Measurements from ENCODE around the gene CERKL.
"Not testable (repeated sequence)": the region's sequence is repeated elsewhere in the genome, so short reads cannot be mapped to it uniquely, and the experiment has no call there.

The CERKL gene, protein sequence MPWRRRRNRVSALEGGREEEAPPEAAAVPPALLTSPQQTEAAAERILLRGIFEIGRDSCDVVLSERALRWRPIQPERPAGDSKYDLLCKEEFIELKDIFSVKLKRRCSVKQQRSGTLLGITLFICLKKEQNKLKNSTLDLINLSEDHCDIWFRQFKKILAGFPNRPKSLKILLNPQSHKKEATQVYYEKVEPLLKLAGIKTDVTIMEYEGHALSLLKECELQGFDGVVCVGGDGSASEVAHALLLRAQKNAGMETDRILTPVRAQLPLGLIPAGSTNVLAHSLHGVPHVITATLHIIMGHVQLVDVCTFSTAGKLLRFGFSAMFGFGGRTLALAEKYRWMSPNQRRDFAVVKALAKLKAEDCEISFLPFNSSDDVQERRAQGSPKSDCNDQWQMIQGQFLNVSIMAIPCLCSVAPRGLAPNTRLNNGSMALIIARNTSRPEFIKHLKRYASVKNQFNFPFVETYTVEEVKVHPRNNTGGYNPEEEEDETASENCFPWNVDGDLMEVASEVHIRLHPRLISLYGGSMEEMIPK

GRCh38 chr2:181656450-181657291, at the start of gene CERKL:
Gene CERKL (minus strand): TSS chr2:181657105. CDS start chr2:181657006, 99 bp downstream.
- DNase-seq (ENCODE audit: low read depth): no peak
- in situ Hi-C loops (cut with HindIII; ENCODE audit: low sequenced_read_pairs): no loop called here
- H3K4me3 ChIP-seq (ENCODE audit: low read depth, low read length): peak within 1 kb of the TSS; percentile 55
- TF ChIP-seq, protein P1, sequence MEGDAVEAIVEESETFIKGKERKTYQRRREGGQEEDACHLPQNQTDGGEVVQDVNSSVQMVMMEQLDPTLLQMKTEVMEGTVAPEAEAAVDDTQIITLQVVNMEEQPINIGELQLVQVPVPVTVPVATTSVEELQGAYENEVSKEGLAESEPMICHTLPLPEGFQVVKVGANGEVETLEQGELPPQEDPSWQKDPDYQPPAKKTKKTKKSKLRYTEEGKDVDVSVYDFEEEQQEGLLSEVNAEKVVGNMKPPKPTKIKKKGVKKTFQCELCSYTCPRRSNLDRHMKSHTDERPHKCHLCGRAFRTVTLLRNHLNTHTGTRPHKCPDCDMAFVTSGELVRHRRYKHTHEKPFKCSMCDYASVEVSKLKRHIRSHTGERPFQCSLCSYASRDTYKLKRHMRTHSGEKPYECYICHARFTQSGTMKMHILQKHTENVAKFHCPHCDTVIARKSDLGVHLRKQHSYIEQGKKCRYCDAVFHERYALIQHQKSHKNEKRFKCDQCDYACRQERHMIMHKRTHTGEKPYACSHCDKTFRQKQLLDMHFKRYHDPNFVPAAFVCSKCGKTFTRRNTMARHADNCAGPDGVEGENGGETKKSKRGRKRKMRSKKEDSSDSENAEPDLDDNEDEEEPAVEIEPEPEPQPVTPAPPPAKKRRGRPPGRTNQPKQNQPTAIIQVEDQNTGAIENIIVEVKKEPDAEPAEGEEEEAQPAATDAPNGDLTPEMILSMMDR (IDR thresholded peaks at IDR 0.05; ENCODE audit: low read depth, low read length, missing control alignments): no peak

DNA sequence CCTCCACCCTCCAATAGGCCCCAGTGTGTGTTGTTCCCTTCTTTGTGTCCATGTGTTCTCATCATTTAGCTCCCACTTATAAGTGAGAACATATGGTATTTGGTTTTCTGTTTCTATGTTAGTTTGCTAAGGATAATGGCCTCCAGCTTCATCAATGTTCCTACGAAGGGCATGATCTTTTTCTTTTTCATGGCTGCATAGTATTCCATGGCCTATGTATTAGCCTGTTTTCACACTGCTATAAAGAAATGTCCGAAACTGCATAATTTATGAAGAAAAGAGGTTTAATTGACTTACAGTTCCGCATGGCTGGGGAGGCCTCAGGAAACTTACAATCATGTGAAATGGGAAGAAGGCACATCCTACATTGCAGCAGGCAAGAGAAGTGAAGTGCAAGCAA, 45.6 kb upstream of the CERKL start:
- H3K4me3 ChIP-seq (ENCODE audit: low read depth, low read length); DNase-seq (ENCODE audit: low read depth); in situ Hi-C loops (cut with HindIII; ENCODE audit: low sequenced_read_pairs): not testable (repeated sequence)

- DNase-seq (ENCODE audit: low read depth): no peak
- H3K4me3 ChIP-seq (ENCODE audit: low read depth, low read length): no peak overlapping the region
- TF ChIP-seq, protein P1 (IDR thresholded peaks at IDR 0.05; ENCODE audit: low read depth, low read length, missing control alignments): no peak
- in situ Hi-C loops (cut with HindIII; ENCODE audit: low sequenced_read_pairs): no loop called here
These were observed 41.3 kb upstream of the CERKL start for GRCh38 chr2:181698223-181698622.

- no peak overlapping the region for H3K4me3 ChIP-seq (ENCODE audit: low read depth, low read length)
- in situ Hi-C loops (cut with HindIII; ENCODE audit: low sequenced_read_pairs): no loop called here
- no peak for DNase-seq (ENCODE audit: low read depth)
- TF ChIP-seq, protein P1 (IDR thresholded peaks at IDR 0.05; ENCODE audit: low read depth, low read length, missing control alignments): no peak
These were observed 40.7 kb upstream of the CERKL start for GRCh38 chr2:181697571-181697970.

GRCh38 chr2:181697126-181697525, 40.2 kb upstream of the CERKL start:
- TF ChIP-seq, protein P1 (IDR thresholded peaks at IDR 0.05; ENCODE audit: low read depth, low read length, missing control alignments): no peak
- no peak for DNase-seq (ENCODE audit: low read depth)
- in situ Hi-C loops (cut with HindIII; ENCODE audit: low sequenced_read_pairs): no loop called here
- H3K4me3 ChIP-seq (ENCODE audit: low read depth, low read length): no peak overlapping the region

DNA sequence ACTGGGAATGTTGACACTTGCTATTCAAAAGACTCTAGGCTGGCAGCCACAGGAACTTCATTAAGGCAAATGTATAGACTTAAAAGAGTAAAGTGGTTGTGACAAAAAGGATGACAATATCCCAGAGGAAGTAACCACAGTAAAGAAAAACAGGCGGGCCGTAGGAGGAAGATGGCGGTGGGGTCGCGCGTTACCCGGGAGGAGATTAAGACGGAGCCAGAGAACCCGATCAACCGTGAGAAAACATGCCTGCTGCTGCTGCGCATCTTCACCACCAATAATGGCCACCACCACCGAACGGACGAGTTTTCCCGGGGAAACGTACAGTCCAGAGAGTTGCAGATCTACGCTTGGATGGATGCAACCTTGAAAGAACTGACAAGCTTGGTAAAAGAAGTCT, 37.4 kb upstream of the CERKL start:
- no peak for DNase-seq (ENCODE audit: low read depth)
- H3K4me3 ChIP-seq (ENCODE audit: low read depth, low read length): no peak overlapping the region
- TF ChIP-seq, protein P1 (IDR thresholded peaks at IDR 0.05; ENCODE audit: low read depth, low read length, missing control alignments): no peak
- in situ Hi-C loops (cut with HindIII; ENCODE audit: low sequenced_read_pairs): no loop called here
